Measurements from ENCODE around the gene ZSWIM3. TPM values are rescaled to one million over a fixed set of nuclear protein-coding genes. Genes with fewer than 3 reads are reported as not detected.

ZSWIM3 gene
- total and polyA plus RNA-seq, 2 of the 13 experiments (the other 11 are each of a cell fraction or from before 2014, with no cell fraction given), result 5.2 to 5.8 TPM

GRCh38 chr20:45886590-45887345 is 29.4 kb downstream of the ZSWIM3 start (continued):
- TF ChIP-seq ZNF18 (CRISPR knock-in tag; IDR thresholded peaks at IDR 0.05; ENCODE audit: insufficient replicate concordance) (no peak), ZKSCAN5 (CRISPR knock-in tag; IDR thresholded peaks at IDR 0.05) (no peak), HNRNPL (IDR thresholded peaks at IDR 0.05; ENCODE audit: low read depth, low read length) (peak; percentile 72; the same call in 1 of the 2 replicates), SMAD1 (CRISPR knock-in tag; IDR thresholded peaks at IDR 0.05; ENCODE audit: borderline replicate concordance, low read depth) (0 out of 2 replicates have a peak, but pooled peaks have one; percentile 19), ZFP37 (CRISPR knock-in tag; IDR thresholded peaks at IDR 0.05; ENCODE audit: borderline replicate concordance) (no peak), HINFP (CRISPR knock-in tag; IDR thresholded peaks at IDR 0.05; ENCODE audit: low read depth) (no peak), ZNF10 (CRISPR knock-in tag; IDR thresholded peaks at IDR 0.05; ENCODE audit: borderline replicate concordance, low read depth) (no peak), JDP2 (CRISPR knock-in tag; IDR thresholded peaks at IDR 0.05; ENCODE audit: borderline replicate concordance) (no peak), ZNF138 (CRISPR knock-in tag; IDR thresholded peaks at IDR 0.05; ENCODE audit: low read depth) (no peak), PAF1 (CRISPR knock-in tag; IDR thresholded peaks at IDR 0.05) (no peak), ESRRA (CRISPR knock-in tag; IDR thresholded peaks at IDR 0.05; ENCODE audit: low read depth) (no peak), REST (IDR thresholded peaks at IDR 0.05; ENCODE audit: borderline replicate concordance in 1 of 2, low read depth in 1 of 2, low read length in 2 of 2) (no peak), ZNF431 (CRISPR knock-in tag; IDR thresholded peaks at IDR 0.05; ENCODE audit: borderline replicate concordance, low read depth) (no peak), MED8 (CRISPR knock-in tag; IDR thresholded peaks at IDR 0.05; ENCODE audit: insufficient replicate concordance) (no peak), ATF1 (CRISPR knock-in tag; IDR thresholded peaks at IDR 0.05) (no peak), REPIN1 (CRISPR knock-in tag; IDR thresholded peaks at IDR 0.05; ENCODE audit: borderline replicate concordance, low read depth) (no peak), ZNF337 (CRISPR knock-in tag; IDR thresholded peaks at IDR 0.05; ENCODE audit: borderline replicate concordance, low read depth) (no peak), FOXA1 (IDR thresholded peaks at IDR 0.05) (no peak), FOXA1 (CRISPR knock-in tag; IDR thresholded peaks at IDR 0.05) (no peak), PHF8 (CRISPR knock-in tag; IDR thresholded peaks at IDR 0.05) (0 out of 2 replicates have a peak, but pooled peaks have one; percentile 16), SAP130 (CRISPR knock-in tag; IDR thresholded peaks at IDR 0.05; ENCODE audit: low read depth) (no peak), ELF1 (CRISPR knock-in tag; IDR thresholded peaks at IDR 0.05) (no peak), PCBP1 (IDR thresholded peaks at IDR 0.05; ENCODE audit: borderline replicate concordance, low read depth, low read length) (0 out of 2 replicates have a peak, but pooled peaks have one; percentile 26)

Data from HepG2 (cell line).